Fibroblast of mammary gland (primary cell): Measurements from ENCODE around the gene STAT4.

Source experiments
- DNase-seq: peaks from one replicate; pipeline ENCODE4 v3.0.0-alpha.2; 2010; ENCODE audit warnings: low read depth
- H3K4me3 ChIP-seq: 2 replicates; pipeline ENCODE4 v1.5.1; 2011; ENCODE audit warnings: low read depth, mild to moderate bottlenecking, low read length, moderate library complexity; ENCODE audit not compliant: control insufficient read depth
- CTCF ChIP-seq: conservative IDR thresholded peaks from 2 replicates; pipeline ENCODE4 v1.5.1; 2011; ENCODE audit warnings: low read depth, low read length, inconsistent platforms; ENCODE audit not compliant: control insufficient read depth, insufficient read depth

The STAT4 gene

GRCh38 chr2:191051825-191052778 is 98.7 kb downstream of the STAT4 start:
- no peak overlapping the region for H3K4me3 ChIP-seq
- peak; percentile 79 for DNase-seq
- TF ChIP-seq CTCF, result peak; percentile 58

DNA sequence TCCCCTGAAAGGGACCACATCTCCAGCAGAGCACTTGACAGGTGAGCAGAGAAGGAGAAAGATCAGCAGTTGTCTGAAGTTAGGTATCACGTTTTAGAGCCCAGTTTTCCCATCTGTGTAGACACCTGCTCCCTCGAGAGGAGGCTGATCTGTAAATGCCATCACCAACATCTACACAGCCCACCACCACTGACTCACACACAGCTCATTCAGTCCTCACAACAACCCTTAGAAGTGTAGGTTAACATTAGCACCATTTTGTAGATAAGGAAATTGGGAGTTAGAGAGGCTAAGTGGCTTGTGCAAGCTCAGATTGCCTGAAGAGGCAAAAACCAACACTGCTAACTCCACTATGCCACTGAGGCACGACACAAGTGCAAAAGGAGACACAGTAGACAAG is 99.6 kb downstream of the STAT4 start:
- TF ChIP-seq CTCF, result no peak
- H3K4me3 ChIP-seq, result no peak overlapping the region
- DNase-seq, result peak; percentile 56

DNA sequence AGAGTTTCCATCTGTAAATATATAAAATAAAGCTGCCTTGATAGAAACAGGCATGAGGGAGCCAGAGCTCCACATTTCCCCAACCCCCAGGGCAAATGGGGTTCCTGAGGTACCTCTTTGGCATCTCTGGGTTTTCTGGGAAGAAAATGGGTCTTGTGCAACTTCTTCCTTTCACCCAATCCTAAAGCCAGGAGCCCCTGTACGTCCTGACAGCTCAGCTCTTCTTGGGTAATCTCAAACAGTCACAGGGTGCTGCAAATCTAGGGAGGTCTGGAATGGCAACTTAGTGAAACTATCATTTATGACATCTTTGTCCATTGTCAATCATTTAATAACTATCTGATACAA is 100.2 kb downstream of the STAT4 start:
- H3K4me3 ChIP-seq, result no peak overlapping the region
- TF ChIP-seq CTCF, result no peak
- peak; percentile 91 for DNase-seq

DNA sequence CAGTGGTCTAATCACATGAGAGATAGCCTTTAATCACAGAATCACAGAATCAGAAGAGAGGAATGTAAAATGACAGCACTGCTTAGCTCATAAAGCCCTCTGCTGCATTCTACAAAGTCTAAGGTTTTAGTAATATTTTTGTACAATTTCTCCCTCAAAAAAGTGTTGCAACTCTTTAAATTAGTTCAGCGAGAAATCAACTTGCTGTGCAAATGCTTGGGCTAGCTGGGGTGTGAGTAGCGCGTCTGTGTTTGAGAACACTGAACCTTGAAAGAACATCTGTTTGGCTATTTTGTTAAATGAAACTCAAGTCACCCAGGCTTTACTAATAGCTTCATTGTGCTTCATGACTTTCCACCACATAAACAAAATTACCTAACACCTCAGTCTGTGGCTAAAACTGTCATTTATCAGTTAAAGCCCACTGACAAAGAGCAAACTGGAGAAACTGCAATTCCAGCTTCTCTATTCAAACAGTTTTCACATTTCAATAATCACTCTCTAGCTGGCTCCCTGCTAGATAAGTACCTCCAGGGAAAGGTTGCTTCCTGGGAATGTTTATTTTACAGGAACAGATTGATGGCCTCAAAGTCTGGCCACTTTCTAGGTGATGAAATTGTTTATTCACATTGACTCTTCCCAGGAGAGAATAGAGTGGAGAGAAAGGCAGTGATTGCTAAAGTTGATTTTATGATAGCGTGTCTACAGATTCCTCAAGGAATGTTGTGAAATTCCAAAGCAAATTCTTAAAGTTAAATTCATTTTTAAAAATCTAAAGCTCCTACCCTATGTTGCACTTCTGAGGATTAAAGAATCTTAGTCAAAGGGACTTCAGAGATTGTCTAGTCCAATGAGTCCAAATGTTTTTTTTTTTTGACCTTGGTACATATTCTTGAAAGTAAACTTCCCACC is 100.8 kb downstream of the STAT4 start:
- DNase-seq, result peak; percentile 89
- no peak for TF ChIP-seq CTCF
- H3K4me3 ChIP-seq, result no peak overlapping the region

DNA sequence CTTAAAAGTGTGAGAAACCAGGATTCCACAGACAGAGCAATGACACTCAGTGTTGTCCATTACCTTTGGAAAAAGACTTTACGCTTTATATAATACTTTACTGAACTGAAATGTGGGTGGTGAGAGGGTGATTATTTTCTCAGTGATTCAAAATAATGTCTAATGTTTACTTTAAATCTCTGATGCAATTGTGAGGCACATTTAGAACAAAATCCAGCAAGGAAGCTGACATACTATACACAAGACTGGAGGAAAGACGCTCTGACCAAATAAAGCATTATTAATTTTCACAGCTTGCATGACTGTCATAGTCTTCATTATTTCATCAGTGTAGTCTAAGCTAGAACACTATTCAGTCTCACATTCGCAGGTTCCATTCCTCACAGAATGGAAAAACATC is 102.7 kb downstream of the STAT4 start:
- TF ChIP-seq CTCF, result no peak
- peak; percentile 72 for DNase-seq
- no peak overlapping the region for H3K4me3 ChIP-seq

DNA sequence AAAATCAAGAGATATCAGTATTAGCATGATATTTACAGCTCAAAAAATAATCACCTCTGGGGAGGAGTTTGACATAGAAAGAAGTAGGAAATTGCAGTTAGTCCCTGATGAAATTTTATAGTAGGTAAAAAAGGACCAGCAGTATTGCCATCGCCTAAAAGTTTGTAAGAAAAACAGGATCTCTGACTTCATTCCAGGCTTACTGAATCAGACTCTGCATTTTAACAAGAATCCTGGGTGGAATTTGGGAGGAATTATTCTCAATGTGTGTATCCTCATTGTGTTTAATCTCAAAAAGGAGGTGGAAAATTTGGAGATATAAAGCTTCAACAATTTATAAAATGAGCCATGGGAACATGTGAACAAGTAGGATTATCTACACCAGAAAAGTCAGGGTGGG is 105.7 kb downstream of the STAT4 start:
- H3K4me3 ChIP-seq, result no peak overlapping the region
- TF ChIP-seq CTCF, result no peak
- DNase-seq, result no peak
